Measurements from ENCODE around the gene PBX2.

Gene PBX2

DNA sequence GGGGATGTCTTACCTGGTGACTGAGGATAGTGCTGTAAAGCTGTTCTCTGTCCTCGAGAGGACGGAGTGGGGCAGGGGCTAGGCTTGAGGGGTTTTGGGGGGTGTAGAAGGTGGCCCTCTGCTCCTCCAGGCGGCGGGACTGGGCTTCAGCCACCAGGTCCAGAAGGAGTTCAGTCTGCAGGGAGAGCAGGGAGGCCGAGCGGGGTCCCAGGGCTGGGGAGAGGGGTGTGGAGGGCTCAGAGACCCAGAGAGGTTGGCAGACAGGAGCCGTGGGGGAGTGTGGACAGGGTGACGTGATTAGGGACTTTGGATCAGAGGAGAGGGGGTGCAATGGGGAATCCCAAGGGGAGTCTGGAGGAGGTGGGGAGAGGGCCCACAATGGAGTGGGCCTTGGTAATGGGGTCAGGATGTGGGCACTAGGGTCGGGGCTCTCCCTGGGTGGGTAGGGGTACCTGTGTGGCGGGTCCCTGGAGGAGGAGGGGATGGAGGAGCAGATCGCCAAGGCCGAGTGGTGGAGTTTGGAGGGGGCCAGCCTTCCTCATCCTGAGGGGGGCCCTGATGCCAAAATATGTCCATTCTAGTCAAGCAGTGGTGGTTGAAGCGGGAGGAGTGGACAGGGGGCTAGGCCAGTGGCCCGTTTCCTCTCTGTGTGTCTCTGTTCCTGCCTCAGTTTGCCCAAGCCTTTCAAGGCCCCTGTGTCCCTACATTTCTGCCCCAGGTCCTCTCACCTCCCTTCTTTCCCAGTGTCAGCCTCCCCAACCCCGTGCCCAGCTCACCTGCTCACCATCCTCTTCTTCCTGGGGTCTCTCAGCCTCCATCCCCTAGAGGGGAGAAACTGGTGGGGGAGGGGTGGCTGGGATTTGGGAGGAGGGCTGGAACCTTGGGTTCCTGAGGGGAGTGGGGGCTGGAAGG lies 1.9 kb upstream of the PBX2 start:
- no peaks in the 10 kb centered on the region for H3K27me3 ChIP-seq (replicated peaks; ENCODE audit: insufficient read depth, low read length)
- H2AFZ ChIP-seq (ENCODE audit: low read length) = 0 out of 2 replicates have a peak overlapping the region, but pooled peaks have one; percentile 29
- H3K9ac ChIP-seq (ENCODE audit: low read length) = peak overlapping the region; percentile 69
- DNase-seq = no peak
- peaks cover 31% of the 10 kb centered on the region for H3K4me1 ChIP-seq (ENCODE audit: low read length)
- H3K9me2 ChIP-seq (replicated peaks; ENCODE audit: insufficient read depth, low read length) = no peaks in the 10 kb centered on the region
- peak overlapping the region; percentile 75 for H3K4me3 ChIP-seq (ENCODE audit: low read length)
- no peaks in the 10 kb centered on the region for H4K20me1 ChIP-seq (ENCODE audit: insufficient read depth, low read length)
- peak overlapping the region; percentile 2; the same call in 1 of the 2 replicates for H3K27ac ChIP-seq (ENCODE audit: low read length)
- H3K79me2 ChIP-seq (ENCODE audit: low read length) = peaks cover 32% of the 10 kb centered on the region
- peaks cover 21% of the 10 kb centered on the region; the same call in 1 of the 2 replicates for H3F3A ChIP-seq (ENCODE audit: insufficient read depth, low read length)
- TF ChIP-seq EZH2 (optimal IDR thresholded peaks at IDR 0.05; ENCODE audit: low read depth, low read length) = no peak
- TF ChIP-seq EZH2phosphoT487 (IDR thresholded peaks at IDR 0.05; ENCODE audit: low read length) = no peak
- no peak for TF ChIP-seq CTCF (IDR thresholded peaks at IDR 0.05; ENCODE audit: low read length)
- H3K9me3 ChIP-seq (replicated peaks; ENCODE audit: insufficient read depth, low read length) = no peaks in the 10 kb centered on the region
- H3K4me2 ChIP-seq (ENCODE audit: low read depth, low read length) = peak overlapping the region; percentile 97
- H3K36me3 ChIP-seq (replicated peaks; ENCODE audit: insufficient read depth, low read length) = no peaks in the 10 kb centered on the region

DNA sequence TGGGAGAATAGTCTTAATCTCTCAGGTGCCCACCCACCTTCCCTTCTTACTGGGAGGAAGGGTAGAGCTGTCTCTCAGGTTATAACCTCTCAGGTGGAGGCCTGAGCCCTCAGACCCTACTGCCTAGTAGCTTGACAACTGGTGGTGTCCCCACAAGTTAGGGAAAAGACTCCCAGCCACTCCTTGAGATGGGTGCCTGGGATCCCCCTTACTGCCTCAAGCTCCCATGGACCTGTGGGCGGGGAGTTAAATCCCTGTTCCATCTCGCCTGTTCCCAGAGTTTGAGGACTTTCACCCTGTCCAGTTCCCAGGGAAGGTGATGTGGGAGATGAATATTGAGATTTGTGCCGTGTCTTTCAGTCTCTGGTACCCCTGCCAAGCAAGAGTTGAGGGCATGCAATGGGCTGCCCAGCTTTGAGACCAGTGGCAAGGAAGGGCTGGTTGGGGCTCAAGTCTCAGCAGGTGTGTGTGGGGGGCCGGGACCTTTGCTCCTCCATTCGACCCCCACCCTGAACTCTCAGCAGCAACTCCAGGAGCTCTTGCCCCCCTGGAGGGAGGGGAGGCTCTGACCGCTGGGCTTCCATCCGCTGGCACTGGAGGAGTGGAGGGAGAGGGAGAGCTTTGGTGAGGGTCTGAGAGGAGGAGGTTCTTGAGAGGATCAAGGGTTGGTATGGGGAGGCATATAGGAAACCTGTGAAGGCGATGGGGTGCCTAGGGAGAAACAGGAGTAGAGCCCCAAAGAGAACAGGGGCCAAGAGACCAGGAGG lies 1.1 kb upstream of the PBX2 start:
- Histone ChIP-seq H3F3A (ENCODE audit: insufficient read depth, low read length) (peaks cover 21% of the 10 kb centered on the region; the same call in 1 of the 2 replicates), H3K9me3 (replicated peaks; ENCODE audit: insufficient read depth, low read length) (no peaks in the 10 kb centered on the region), H3K4me1 (ENCODE audit: low read length) (peaks cover 31% of the 10 kb centered on the region), H3K36me3 (replicated peaks; ENCODE audit: insufficient read depth, low read length) (no peaks in the 10 kb centered on the region), H3K79me2 (ENCODE audit: low read length) (peaks cover 32% of the 10 kb centered on the region), H2AFZ (ENCODE audit: low read length) (no peak overlapping the region), H3K4me3 (ENCODE audit: low read length) (peak overlapping the region; percentile 75; the same call in 1 of the 2 replicates), H3K27ac (ENCODE audit: low read length) (peak overlapping the region; percentile 68; the same call in 1 of the 2 replicates), H3K4me2 (ENCODE audit: low read depth, low read length) (peak overlapping the region; percentile 97; the same call in 1 of the 2 replicates), H4K20me1 (ENCODE audit: insufficient read depth, low read length) (no peaks in the 10 kb centered on the region), H3K27me3 (replicated peaks; ENCODE audit: insufficient read depth, low read length) (no peaks in the 10 kb centered on the region), H3K9ac (ENCODE audit: low read length) (no peak overlapping the region), H3K9me2 (replicated peaks; ENCODE audit: insufficient read depth, low read length) (no peaks in the 10 kb centered on the region)
- TF ChIP-seq CTCF (IDR thresholded peaks at IDR 0.05; ENCODE audit: low read length) = no peak
- no peak for TF ChIP-seq EZH2 (optimal IDR thresholded peaks at IDR 0.05; ENCODE audit: low read depth, low read length)
- TF ChIP-seq EZH2phosphoT487 (IDR thresholded peaks at IDR 0.05; ENCODE audit: low read length) = no peak
- no peak for DNase-seq

DNA sequence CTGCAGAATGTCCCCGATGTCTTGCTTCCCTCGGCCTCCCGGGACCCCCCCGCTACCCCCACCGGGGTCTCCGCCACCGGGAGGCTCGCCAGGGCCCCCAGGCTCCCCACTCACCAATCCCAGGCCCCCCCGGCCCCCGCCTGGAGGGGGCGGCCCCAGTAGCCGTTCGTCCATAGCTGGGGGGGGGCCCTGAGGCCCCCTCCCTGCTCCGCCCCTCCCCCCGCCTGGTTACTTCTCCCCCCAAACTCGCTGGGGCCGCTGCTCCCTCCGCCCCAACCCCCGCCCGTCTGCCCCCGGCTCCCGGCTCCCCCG lies 304 bp downstream of the PBX2 start:
- no peaks in the 10 kb centered on the region for H3K9me3 ChIP-seq (replicated peaks; ENCODE audit: insufficient read depth, low read length)
- H3K4me2 ChIP-seq (ENCODE audit: low read depth, low read length) = peak overlapping the region; percentile 97
- H3F3A ChIP-seq (ENCODE audit: insufficient read depth, low read length) = peaks cover 14% of the 10 kb centered on the region; the same call in 1 of the 2 replicates
- no peak for TF ChIP-seq EZH2 (optimal IDR thresholded peaks at IDR 0.05; ENCODE audit: low read depth, low read length)
- TF ChIP-seq CTCF (IDR thresholded peaks at IDR 0.05; ENCODE audit: low read length) = no peak
- no peak for TF ChIP-seq EZH2phosphoT487 (IDR thresholded peaks at IDR 0.05; ENCODE audit: low read length)
- peak overlapping the region; percentile 58 for H3K4me3 ChIP-seq (ENCODE audit: low read length)
- H3K4me1 ChIP-seq (ENCODE audit: low read length) = peaks cover 27% of the 10 kb centered on the region
- H3K36me3 ChIP-seq (replicated peaks; ENCODE audit: insufficient read depth, low read length) = no peaks in the 10 kb centered on the region
- H3K27me3 ChIP-seq (replicated peaks; ENCODE audit: insufficient read depth, low read length) = no peaks in the 10 kb centered on the region
- no peaks in the 10 kb centered on the region for H3K9me2 ChIP-seq (replicated peaks; ENCODE audit: insufficient read depth, low read length)
- H3K79me2 ChIP-seq (ENCODE audit: low read length) = peaks cover 32% of the 10 kb centered on the region
- no peak overlapping the region for H2AFZ ChIP-seq (ENCODE audit: low read length)
- peak overlapping the region; percentile 76 for H3K9ac ChIP-seq (ENCODE audit: low read length)
- H4K20me1 ChIP-seq (ENCODE audit: insufficient read depth, low read length) = no peaks in the 10 kb centered on the region
- no peak overlapping the region; the same call in 1 of the 2 replicates for H3K27ac ChIP-seq (ENCODE audit: low read length)
- DNase-seq = no peak

Data from MM.1S (cell line).